GM19240 (cell line): ENCODE measurements around the gene PRDM10.

Experiments used
- DNase-seq: peaks from one replicate; pipeline ENCODE4 v3.0.0; 2011; ENCODE audit warnings: low spot score; ENCODE audit not compliant: insufficient read length

Gene PRDM10

DNA sequence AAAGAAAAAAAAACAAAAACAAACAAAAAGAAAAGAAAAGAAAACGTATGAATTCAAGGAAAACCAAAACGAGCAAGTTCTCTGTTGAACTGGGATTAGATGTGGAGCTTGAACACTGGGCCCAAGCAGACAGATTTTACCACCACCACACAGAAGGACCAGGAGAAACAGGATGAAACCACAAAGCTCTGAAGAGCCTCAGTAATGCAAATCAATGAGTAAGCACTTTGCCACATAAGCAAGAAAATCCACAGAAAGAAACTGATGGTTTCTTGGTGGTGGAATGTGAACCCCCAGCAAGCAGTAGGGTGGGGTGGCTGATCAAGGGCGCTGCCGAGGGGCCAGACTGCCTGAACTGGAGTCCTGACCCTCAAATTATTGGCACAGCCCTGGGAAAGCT, 56.4 kb downstream of the PRDM10 start:
- no peak for DNase-seq

DNA sequence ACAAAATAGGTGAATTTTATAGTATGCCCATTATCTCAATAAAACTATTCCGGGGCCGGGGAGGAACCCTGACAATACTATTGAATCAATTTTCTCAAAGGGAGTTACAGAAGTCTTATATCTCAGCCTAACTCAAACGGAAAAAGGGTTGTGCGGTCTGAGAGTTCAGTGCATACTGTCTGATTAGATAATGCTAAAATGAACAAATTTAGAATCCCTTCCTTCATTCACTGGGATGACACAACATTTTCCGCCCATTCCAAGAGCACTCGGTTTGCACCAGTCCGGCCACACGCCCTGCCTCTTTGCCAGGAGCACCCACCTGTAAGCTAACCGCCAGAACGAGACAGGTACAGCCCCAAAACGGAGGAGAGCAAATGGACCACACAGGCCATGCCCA, 57.3 kb downstream of the PRDM10 start:
- no peak for DNase-seq

DNA sequence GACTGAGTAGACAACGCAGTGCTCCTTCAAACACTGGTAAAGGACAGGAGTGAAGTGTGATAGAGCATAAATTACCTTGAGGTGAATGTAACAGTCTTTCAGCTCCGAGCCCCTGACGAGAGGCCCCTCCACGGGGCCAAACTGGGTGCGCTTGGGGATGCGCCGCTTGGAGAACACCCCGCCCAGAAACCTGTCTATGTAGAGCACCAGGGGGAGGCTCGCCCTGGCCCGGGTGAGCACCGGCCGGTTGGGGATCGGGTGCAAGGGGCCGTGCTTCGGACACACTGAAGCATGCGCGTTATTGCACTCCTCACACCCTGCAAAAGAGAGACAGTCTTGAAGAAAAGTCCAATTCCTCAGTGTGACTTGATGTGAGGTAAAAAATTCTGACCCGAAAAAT, 57.9 kb downstream of the PRDM10 start:
- DNase-seq, result no peak

DNA sequence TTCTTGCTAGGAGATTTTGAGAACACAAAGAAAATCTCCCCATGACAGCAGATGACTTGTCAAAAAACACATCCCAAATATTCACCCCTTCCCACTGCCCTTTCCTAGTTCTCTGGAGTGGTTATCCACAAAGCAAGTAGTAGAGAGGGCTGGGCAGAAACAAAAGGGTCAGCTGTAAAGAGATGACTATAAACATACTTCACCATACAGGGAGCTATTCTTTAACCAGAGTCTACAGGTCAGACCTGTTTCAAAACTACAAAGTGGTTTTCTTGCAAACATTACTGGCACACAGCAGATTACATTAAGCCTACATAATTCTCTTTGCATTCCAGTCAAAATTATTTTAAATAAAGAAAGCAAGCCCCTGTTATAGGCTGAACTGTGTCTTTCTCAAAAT, 59.6 kb downstream of the PRDM10 start:
- no peak for DNase-seq

DNA sequence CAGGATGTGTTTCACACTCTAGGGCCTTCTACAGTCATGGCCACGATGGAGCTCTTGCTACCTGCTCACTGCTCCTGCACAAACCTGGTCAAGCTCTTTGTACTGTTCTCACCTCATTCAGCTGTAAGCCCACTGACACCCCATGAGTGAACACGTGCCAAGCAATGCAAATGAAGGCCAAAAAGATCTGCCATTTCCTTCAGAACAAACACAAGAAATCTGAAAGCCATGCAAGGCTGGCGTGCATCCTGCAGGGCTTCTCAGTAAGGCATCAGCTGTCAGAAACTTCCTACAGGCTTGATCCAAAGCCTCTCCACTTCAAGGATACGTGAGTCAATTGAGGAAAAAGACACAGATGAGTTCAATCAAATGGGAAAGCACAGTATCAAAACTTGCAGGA, 63.1 kb downstream of the PRDM10 start:
- DNase-seq, result no peak

DNA sequence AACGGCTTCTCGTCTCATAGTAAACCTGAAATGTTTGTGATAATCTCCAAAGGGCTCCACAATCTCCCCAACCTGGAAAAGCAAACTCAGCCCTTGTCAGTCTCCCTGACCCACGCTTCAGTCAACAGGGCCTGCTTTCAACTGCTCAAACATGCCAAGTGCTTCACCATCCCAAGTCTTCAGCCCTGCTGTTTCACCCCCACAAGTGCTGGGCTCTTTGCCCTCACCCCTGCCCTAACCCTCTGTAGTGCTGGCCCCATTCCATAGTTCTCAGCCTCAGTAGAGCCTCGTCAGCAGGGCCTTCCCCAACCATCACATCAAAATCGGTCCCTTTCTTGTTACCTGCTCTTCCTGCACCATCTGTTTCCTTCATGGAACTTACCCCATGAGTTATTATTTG, 63.9 kb downstream of the PRDM10 start:
- DNase-seq, result no peak

DNA sequence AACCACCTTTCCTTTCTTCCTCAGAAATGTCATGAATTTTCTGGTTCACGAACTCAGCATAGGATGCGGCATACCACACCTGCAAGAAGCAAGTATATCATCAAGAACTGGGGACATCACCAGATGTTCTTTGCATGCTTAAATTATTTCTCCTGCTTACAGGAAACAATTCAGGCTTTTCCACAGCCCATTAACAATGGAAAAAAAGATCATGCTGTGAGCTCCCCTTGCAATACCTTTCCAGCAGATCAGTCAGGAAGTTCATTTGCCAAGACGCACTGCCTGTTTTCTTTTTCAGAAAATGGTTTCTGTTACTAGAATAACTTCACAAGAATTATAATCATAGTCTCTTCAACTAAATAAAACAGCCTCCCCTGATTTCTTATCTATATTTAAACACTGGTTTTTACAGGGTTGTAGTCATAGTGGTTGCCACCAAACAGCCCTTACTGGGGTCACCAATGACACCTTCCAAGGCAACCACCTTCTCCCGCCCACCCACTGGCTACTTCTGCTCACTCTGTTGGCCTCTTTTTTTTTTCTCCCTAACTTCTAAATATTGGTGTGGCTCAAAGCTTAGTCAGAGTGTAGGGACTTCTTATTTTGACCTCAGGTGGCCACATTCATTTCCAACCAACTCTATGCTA, 64.9 kb downstream of the PRDM10 start:
- no peak for DNase-seq

DNA sequence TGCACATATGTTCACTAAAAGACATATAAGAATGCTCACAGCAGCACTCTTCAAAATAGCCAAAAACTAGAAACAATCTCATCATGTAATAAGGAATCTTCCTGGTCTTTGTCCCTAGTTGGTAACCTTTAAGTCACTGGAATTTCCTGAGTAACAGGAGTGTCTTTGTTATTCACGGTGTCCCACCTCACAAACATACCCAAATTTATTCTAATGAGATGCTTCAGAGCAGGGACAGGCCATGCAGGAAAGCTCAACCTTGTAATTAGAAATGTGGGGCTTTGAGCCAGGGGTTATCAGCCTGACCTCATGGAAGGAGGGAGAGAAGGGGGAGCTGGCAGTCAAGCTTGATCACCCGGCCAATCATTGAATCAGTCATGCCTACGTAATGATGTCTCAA, 66.9 kb downstream of the PRDM10 start:
- DNase-seq, result no peak

DNA sequence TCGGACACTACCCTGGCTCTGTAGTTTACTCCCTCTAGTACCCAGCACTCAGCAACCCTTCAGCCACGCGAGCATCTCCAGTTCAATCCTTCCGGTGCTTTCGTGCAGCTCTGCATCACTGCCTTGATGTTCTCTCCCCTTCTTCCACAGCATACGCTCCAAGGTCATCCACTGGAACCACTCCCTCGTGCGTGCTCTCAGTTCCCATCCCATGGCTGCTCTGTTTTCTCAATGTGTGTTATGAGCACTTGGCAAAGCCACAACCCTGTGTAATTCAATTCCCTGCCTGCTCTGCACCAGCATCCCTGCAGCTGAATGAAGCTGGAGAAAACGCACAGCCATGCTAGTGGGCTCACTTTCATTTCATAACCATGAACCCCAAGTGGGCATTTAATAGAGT, 68.7 kb downstream of the PRDM10 start:
- no peak for DNase-seq

DNA sequence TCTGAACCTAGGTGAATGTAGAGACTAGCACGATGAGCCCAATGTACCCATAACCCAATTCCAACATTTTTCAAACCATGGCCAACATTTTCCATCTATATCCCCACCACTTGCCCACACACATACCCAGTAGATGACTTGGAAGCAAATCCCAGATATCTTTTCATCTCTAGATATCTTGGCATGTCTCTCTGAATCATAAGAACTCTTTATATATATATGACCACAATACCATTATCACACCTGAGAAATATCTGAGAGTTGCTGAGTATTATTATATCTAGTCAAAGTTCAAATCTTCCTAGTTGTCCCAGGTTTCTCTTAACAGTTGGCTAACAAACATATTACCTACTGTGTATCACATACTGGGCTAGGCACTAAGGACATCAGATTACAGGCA, 69.4 kb downstream of the PRDM10 start:
- DNase-seq, result no peak

DNA sequence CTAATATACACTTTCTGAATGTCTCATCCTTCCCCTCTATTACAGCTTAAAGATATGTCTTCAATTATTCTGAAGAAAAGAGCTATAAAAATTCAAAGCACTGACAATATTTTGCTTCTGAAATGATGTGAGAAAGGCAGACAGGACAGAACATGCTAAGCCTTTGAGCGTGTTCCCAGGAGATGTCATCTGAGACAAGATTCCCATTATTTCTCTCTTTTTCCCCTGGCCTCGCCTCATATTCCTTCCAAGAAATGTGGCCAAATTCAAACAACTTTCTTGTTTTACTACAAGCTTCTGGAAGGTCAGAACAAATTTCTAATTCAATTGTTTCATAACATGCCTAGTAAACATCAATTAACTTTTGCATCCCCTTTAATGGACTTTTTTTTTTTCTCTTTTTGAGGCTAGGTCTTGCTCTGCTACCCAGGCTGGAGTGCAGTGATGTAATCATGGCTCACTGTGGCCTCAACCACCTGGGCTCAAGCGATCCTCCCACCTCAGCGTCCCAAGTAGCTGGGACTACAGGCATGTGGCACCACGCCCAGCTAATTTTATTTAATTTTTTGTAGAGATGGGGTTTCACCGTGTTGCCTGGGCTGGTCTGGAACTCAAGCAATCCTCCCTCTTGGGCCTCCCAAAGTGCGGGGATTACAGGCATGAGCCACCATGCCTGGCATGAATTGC, 70.1 kb downstream of the PRDM10 start:
- no peak for DNase-seq

DNA sequence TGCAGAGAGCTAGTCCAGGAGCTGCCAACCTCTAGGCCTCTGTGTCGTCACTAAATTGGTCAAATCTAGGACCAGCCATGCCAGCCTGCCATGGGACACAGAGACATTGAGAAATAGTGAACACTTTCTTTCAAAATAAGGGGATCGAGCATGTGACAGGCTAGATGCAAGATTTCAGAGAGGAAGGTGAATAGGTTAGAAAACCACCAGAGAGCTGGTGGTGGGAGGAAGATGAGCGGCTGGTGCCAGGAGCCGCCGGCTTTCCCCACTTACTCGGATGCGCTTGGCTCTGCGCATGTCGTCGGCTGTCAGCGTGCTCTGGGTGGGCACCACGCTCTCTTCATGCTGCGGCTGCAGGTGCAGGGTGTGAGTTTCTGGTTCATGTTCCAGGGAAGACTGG, 71.9 kb downstream of the PRDM10 start:
- DNase-seq, result no peak

DNA sequence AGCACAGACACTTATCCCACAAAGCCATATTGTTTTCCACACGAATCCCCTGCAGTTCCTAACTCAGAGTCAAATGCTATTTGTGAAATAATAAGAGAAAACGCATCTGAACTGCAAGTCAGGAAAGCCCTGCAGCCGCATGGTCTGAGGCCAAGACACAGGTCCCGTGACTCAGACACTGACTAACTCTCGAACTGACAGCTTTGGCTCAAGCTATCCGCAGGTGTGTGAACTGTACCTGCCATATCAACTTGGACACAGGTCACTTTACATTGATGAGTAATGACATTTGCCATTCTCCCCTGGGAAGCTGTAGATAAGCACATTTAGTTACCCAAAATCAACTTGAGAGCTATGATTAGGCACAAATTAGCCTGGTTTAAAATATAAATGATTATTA, 72.3 kb downstream of the PRDM10 start:
- no peak for DNase-seq

DNA sequence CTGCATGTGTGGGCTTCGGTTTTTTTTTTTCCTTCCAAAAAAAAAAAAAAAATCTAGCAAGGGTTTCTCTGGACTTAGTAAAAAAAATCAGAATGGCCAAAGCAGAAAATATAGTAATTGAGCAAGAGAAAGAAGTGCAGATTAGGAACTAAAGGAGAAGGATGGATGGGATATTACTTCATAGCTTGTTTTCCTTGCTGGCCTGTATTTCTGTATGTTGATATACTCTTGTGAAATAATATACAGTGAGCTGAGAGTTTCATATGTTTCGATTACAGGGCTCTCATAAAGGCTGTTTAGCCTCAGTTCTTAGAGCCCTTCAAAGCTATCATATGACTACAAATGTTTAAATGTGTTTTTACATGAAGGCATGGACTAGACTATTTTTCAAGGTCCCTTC, 72.9 kb downstream of the PRDM10 start:
- no peak for DNase-seq

DNA sequence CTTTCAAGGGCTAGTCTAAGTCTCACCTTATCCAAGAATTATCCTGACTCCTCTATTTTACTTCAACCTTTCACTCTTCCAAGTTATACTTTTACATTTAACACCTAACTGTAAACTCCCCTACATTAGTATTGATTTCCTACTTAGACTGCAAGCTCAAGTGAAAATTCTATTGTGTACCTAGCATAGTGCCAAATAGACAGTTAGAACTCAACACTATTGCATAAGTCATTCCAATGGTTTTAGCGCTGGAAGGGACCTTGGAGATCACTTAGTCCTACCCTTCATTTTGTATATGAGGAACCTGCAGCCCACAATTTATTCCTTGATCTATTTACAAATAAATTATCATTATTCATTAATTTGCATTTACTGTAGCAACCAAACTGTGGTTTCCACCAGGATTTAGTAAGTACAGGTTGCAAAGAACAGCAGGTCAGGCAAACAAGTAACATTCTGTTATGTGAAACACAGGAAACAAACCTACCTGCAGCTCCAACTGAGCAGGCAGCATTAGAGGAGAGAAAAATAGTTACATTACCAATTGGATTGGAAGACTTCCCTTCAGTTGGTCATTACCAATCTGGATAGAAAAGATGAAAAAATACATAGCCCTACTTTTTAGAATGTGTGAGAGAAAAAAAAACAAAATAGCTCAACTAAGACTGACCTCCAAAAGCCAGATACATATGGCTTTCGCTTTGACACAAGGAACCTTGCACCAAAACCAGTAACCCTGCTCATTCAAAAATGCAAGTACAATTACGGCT, 73.5 kb downstream of the PRDM10 start:
- DNase-seq, result no peak

DNA sequence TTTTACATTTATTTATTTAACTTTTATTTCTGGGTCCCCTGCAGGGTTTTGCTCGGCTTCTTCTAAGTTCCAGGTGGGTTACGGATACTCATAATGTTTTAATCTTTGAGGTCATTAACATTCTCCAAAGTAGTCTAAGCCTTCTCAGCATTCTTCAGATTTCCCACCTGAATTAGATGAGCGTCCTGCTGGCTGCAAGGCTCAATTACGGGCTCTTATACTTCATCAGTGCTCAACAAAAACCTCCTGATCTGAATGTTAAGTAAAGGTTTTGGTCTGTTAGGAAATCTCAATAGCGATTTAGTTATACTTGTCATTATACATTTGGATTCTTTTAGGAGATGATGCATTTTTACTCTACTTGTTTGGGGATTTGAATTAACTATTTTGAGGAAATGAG, 80.0 kb downstream of the PRDM10 start:
- DNase-seq, result no peak

DNA sequence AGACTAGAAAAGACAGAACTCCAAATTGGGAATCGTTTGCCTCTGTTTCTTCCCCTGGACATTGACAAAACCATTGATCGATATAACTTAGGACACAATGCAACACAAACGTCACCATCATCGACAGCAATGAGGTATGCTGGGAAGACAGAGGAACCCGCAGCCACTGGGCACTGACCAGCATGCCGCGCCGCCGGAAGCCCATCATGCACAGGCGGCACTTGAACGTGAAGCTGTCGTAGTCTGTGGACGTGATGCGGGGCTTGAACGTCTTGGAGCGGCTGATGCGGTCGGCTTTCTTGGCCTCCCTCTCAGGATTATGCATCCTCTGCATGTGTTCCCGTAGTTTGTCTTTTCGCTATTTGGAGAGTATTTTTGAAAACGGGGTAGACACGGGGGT, 84.3 kb downstream of the PRDM10 start:
- DNase-seq, result no peak

DNA sequence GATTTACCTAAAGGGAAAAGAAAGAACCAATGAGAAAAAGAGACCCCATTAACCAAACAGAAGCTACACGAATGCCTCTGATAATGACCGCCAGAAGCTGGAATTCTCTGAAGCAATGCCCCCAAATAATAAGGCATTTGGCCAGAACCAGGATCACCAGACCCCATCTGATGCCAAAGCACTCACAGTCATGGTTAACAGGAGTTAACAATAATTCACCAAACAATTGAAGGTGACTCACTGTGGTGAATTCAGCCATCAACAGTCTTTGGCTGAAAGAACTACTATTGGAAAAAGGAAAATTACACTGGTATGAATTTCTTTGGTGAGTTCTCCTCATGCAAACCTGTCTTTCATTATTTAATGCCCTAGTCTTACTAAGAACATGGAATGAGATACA, 85.4 kb downstream of the PRDM10 start:
- DNase-seq, result no peak

DNA sequence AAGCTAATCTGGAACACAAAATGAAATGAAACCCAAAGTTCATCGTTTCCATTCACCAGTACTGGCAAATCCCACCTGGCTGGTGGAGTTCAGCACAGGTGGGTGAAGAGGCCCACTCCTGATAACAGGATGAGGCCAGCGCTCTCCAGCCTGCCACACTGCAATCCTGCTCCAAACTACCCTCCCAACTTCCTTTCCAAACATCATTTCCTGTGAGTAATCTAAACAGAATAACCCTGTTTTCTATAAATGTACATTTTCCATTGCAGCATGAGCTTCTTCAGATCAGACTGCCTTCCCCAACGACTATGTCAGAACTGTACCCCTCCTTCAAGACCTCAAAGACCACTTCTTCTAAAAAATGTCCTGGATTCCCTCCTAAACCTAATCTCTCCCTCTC, 91.3 kb downstream of the PRDM10 start:
- DNase-seq, result no peak

DNA sequence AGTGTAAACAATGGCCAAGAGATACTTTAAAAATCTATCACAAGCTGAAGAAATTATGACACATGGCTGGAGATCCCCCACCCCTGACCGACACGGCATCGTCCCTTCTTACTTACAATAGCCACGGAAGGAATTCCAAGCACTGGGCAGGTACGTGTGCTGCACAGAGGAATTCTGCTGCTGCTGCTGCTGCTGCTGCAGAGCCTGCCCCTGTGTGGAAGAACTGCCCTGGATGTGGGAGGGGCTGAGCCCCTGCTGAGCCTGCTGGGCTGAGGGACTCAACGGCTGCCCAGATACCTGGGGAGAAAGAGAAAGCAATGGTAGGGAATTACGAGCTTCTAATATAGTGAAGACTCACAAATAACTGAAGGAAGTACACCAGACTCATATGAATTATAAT, 92.3 kb downstream of the PRDM10 start:
- no peak for DNase-seq

DNA sequence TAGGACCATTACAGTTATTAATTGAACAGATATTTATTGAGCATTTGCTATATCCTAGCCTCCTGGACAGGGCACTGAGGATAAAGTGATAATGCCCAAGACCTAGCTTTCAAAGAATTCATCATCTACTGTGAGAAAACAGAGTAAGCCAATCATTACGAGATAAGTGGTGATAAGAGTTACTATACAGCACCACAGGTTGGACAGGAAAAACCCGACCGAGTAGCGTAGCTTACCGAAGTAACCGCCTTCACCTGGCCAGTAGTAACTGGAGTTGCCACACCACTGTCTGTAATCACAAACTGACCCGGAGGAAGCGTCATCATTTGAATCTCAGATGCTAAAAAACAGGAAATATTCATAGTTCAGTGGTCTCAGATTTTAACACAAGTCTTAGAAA, 97.2 kb downstream of the PRDM10 start:
- no peak for DNase-seq

DNA sequence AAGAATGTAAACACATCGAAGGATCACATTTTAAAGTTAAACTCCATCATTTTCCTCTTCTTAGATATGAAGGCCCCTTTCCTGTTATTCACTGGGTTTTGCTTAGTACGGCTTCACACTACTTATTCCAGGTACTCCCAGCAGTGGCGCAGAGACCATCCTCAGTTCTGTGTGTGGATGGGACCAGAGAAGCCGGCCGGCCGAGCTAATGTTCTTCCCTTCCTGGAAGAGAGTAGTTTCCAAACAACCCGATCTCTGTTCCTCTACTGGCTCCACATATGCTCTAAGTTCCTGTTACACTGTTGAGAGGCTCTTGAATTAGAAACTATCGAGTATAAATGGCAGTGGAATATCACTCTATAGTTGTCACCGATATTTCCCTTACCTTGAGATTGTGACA, 106.6 kb downstream of the PRDM10 start:
- no peak for DNase-seq
